ENCODE data around the gene TJP2.

Gene TJP2

DNA sequence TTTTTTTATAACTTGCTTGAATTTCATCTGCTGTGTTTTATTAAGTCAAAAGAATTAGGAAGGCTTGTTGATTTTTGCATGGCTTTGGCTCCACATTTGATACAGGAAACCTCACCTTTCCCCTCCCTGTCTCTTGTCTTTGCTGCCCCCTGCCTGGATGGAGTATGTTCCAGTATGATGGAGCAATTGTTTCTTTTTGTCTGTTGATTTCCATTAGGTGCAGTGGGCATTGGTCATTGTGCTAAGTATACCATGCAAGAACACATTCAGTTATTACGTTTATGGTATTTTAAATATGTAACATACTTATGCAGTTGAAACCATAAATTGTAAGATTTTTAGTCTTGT, 19.6 kb downstream of the TJP2 start:
- DNase-seq = no peak

DNA sequence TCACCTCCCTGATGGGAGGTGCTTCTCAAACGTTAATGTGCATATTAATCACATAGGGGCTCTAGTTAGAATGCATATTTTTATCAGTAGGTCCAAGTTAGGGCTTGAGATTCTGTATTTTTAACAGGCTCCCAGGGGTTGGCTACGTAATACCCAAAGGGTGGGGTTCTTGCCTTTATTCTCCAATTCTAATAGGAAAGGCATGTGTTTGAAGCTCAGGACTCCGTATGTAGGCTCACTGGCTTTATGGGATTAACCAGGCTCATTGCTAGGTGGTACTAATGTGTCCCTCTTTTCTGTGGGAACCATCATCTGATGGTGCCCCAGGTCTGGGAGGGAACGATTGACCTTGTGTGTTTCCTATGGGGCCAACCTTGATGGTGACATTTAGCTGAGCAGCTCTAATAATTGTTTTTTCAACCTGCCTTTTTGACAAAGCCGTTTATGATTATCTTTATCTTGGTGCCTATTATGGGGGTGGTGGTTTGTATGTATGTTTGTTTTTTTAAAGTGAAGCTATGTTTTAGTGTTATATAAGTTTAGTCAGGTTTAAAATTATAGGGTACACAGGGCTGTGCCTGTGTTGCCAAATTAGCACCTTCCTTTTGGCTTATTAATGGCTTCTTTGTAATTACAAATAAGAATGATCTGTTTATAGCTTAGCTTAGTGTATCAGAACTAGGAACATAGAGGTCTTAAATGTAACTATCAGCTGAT, 20.8 kb downstream of the TJP2 start:
- no peak for DNase-seq

DNA sequence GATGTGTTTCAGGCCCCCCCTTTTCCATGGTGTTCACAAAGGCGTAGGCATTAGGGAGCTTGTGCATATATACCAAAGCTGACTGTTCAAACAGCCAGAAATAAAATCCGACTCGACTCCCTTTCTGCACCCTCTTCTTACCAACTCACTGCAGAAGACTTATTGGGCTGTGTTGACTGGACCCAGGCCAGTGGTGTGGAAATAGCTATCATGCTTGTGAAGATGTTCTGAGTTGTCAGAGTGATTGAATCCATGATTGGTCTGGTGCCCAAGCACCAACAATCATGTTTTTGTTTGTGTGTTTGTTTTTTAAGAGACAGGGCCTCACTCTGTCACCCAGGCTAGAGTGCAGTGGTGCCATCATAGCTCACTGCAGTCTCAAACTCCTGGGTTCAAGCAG, 21.6 kb downstream of the TJP2 start:
- no peak for DNase-seq

DNA sequence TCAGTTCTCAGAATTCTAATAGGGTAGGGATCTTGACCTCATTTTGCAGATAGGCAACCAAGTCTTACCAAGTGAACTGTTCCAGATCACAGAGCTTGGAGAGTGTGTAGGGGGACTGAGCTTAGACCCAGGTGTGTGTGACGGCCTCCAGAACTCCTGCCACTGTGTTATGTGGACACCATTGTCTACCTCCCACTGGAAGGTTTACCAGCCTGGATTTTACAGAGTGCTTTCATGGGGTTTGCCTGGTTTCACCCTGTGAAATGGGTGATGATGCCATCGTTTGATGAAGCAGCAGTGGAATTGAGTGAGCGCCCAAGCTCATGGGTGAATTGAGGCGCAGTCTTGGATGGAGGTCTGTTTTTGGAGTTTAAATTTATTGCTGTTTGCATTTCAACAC, 23.6 kb downstream of the TJP2 start:
- DNase-seq = no peak

DNA sequence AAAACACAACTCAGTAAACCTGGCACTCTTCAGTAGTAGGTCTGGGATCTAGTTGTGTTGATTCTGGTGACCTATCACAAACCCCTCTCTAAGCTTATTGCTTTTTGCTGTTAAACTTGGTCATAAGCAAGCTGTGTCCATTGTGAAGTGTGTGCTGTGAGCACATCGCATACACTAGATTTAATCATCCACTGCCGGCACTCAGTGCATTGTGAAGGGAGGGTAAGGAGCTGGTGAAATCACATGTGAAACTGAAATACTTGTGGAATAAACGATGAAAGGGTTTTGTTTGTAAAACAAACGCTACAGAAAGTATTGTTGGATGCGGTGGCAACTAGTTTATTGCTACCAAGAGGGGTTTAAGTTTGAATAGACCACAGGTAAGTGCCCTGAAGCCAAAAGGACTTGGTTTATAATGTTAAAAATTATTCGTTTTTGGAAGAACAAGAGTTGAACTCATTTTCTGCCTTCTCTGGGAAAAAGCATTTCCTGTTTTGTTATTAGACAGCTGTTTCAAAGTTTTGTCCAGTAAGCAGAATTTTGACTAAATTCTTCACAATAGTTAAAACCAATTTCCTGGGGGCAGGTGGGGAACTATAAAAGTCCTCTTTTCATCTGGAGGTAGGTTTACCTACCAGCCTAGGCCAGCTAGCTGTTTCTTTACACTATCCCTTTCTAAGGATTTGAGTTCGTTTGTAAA, 24.6 kb downstream of the TJP2 start:
- no peak for DNase-seq

DNA sequence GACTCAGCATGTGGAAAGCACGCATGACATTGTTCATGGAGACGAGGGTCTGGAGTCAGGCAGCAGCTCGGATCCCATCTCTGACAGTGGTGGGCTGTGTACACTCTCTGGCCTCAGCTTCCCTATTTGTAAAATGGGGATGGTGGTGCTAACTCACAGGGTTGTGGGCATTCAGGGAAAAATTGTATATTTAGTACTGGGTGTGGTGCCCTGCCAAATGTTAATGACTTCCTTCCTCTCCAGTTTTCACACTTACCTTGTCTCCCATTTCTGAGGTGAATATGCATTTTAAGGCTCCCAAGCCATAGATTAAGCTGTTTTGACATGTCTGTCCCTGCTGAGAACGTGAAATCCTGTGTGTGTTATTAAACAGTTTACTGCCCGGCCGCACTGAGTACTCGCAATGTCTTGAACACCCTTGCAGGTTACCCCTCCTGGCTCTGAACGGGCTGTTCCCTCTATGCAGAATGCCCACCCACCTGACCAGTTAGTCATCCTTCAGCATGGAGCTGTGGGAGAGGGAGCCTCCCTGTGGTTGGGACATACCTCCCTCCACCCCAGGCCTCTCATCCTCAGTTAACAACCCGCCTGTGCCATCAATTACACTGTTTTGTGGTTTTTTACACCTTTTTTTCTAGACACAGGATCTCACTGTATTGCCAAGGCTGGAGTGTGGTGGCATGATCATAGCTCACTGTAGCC, 25.8 kb downstream of the TJP2 start:
- DNase-seq = no peak

DNA sequence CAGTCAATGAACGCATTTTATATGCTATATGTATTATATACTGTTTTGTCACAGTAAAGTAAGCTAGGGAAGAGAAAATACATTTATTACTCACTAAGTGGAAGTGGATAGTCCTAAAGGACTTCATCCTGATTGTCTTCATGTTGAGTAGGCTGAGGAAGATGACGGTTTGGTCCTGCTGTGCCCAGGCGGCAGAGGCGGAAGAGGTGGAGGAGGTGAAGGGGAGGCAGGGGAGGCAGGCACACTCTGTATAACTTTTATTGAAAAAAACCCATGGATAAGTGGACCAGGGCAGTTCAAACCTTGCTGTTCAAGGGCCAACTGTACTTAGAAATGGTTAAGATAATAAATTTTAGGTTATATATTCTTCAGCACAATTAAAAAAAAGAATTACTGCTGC, 28.5 kb downstream of the TJP2 start:
- DNase-seq = no peak

DNA sequence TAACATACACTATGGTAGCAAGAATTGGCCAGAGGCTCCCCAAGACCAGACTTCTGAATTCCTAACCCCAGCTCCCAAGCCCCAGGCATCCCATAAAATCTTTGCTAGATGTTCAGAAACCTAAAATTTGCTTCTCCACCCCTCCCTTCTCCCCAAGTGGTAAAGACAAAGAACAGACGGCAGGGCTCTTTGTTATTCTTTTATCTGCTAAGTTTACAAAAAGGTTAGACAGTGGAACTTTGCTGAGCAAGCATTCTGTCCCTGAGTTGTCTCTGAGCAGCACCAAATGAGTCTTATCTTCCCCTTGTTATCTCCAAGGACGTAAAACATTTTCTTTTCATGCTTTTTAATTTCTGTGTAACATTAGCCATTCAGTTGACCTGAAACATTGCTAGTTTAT, 30.2 kb downstream of the TJP2 start:
- no peak for DNase-seq

DNA sequence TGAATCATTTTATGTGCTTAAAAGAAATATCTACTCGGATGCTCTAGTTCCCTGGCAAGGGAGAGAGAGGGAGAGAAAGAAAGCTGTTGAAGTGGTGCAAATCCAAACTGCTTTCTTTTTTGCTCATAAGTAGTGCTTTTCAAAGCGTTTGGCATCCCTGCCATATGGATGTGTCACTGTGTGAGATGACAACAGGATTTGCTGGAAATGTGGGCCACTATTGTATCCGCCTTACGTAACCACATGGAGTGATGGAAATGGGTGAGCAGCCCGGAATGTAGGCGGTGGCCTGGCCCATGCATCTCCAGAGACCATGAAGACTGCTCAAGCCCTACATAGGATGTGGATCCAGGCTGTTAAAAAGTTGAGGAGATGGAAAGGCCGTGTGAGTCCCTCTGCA, 30.8 kb downstream of the TJP2 start:
- no peak for DNase-seq

DNA sequence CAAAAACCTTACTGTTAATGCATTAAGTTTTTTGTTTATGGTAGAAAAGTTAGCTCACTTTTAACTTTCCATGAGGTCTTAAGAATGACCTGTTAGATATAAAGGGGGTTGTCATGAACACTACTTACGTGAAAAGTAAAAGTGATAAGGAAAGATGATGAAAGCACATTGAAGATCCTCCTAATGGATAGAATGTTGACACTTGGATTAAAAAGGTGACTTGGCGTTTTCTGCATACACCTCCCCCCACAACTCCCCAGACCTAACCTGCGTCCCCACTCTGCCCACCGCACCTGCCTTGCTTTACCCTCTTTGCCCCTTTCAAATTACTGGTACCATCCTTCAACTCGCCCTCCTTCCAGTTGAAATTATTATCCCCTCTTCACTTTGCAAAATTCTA, 32.0 kb downstream of the TJP2 start:
- no peak for DNase-seq

DNA sequence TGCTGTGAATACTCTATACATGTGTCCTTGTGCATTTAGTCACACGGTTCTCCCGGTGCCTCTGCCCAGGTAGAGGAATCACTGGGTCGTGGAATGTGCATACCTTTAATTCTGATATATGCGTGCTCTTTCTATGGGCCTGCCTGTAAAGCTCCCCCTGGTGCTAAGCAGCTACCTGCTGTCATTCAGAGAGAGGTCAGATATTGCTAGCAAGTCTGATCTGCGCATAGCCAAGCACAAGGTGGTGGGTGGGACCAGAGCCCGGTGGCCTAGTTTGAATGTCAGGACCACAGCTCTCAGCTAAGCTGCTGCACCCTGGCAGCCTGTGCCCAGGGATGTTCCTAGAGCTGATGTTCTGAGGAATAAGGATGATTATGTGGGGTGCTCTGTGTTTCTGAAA, 33.4 kb downstream of the TJP2 start:
- no peak for DNase-seq

DNA sequence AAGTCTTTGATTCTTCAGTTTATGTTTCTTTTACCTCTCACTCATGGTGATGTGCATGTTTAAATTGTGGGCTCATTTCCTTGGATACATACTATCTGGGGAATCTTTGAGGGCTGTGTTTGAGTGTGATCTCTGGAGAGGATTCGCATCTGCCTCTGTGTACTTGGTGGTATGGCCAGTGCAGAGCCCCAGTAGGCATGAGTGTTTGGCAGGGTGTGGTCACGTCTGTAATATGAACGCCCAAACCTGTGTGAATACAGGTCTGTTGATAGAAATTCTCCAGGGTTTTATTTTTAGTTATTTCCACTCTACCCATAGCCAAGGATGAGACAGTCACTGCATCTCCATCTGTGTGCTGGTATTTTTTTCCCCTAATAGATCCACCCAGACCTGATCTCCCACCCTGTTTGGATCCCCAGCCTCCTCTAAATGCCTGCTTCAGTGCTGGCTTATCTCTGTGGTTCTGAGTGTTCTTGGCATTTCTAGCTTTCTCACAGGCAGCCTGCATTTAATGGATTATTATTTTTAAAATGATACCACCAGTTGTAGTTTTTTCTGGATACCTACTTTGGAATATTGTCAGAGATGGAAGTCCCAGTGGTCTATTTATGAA, 37.5 kb downstream of the TJP2 start:
- no peak for DNase-seq

DNA sequence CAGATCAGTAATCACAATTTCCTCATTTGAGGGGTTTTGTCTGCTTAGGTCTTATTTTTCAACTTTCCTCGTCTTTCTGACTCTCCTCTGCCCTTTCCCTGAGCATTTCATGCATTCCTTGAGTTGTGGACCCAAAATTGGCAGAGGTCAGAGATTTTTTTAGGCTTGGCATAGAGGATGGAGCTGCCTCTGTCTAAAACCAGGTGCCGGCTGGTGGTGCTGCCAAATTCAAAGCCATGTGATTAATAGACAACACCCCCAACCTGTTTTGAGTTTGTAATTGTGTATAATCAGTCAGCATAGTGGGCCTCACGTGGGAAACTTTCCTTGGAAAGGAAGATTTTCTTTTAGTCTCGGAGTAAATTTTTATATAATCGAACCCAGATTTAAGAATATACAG, 39.6 kb downstream of the TJP2 start:
- DNase-seq = no peak

DNA sequence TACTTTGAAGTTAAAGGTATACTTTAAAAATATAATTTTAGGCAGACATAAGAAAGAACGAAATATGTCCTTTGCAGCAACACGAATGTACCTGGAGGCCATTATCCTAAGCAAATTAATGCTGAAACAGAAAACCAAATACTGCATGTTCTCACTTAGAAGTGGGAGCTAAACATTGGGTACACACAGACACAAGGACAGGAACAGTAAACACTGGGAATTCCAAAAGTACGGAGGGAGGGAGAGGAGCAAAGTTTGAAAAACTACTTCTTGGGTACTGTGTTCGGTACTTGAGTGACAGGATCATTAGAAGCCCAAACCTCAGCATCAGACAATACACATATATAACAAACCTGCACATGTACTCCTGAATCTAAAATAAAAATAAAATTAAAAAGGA, 40.9 kb downstream of the TJP2 start:
- DNase-seq = no peak

DNA sequence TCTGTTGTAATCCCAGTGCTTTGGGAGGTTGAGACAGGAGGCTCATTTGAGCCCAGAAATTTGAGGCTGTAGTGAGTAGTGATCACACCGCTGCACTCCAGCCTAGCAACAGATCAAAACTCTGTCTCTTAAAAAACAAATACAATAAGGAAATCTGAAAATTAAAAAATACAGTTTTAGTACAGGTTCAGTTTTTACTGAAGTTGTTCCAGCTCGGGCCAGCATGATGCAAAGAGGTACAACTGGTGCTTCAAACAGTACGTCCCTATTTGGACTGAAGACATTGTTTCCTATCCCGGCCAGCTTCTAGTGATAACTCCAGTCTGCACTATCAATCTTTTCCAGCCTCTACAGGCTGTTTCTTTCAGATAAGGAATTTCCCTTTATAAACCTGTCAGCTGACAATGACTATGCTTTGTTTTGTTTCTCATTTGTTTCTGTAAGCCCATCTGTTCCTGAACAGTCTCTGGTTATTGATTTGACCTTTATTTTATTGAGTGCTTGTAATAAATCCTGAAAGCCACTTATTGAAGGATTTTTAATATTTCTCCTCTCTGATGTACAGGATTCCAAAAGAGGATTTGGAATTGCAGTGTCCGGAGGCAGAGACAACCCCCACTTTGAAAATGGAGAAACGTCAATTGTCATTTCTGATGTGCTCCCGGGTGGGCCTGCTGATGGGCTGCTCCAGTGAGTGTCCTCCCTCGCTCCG, 41.9 kb downstream of the TJP2 start:
- no peak for DNase-seq

DNA sequence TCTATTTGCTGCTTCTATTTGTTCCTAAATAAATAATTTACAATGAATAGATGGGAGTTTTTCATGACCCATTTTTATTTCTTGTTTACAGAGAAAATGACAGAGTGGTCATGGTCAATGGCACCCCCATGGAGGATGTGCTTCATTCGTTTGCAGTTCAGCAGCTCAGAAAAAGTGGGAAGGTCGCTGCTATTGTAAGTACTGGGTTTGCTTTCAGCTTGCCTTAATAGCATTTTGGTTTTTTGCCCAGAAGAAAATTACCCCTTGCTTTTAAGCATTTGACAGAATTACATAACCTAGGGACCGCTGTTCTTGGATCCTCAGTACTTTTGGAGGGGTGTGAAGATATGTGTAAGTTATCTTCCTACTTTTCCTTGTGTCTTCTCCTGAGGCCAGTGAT, 44.1 kb downstream of the TJP2 start:
- no peak for DNase-seq

DNA sequence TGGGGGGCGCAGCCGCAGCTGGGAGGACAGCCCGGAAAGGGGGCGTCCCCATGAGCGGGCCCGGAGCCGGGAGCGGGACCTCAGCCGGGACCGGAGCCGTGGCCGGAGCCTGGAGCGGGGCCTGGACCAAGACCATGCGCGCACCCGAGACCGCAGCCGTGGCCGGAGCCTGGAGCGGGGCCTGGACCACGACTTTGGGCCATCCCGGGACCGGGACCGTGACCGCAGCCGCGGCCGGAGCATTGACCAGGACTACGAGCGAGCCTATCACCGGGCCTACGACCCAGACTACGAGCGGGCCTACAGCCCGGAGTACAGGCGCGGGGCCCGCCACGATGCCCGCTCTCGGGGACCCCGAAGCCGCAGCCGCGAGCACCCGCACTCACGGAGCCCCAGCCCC, 47.0 kb downstream of the TJP2 start:
- no peak for DNase-seq

DNA sequence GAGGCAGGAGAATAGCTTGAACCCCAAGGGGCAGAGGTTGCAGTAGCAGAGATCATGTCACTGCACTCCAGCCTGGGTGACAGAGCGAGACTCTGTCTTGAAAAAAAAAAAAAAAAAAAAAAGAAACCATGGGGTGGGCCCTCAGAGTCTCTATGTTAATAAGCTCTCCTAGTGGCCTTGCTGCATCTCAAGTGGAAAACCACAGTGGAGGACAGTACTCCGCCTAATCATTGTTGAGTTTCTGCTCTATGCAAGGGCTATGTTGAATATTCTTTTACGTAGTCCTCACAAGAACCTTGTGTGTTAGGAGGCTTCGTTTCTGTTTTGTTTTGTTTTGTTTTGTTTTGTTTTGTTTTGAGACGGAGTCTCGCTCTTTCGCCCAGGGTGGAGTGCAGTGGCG, 48.9 kb downstream of the TJP2 start:
- no peak for DNase-seq

DNA sequence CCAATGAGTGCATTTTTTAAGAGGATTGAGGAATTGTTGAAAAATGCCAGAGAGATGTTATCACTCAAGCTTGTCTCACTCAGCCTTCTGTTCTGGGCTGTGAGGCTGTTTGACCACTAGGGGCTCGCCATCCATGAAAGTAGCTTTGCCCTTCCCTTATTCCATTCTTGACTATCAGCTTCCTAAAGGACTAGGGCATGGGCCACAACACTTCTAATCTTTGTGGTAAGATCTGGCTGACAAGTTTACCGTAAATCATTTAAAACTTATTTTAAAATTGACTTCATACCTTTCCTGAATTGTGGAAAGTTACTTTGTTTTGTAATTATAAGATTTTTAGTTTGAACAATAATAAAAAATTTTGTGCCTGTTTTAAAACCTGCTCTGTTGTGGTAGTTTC, 49.5 kb downstream of the TJP2 start:
- DNase-seq = no peak

DNA sequence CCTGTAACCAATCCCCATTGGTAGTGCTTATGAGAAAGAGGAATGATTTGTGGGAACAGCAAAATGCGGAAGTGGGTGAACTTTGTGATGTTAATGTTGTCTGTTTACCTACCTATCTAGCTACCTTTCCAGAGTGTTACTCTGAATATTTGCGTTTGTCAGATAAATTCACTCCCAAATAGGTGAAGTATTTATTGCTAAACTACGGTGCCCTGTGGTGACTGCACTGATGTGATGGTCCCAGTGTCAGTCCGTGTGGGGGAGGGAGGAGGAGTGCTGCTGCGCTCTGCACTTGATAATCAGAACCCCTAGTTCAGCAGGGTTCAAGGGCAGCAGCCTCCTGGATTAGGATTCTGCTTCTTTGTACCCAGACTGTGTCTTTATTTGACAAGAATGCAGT, 55.3 kb downstream of the TJP2 start:
- DNase-seq = no peak

DNA sequence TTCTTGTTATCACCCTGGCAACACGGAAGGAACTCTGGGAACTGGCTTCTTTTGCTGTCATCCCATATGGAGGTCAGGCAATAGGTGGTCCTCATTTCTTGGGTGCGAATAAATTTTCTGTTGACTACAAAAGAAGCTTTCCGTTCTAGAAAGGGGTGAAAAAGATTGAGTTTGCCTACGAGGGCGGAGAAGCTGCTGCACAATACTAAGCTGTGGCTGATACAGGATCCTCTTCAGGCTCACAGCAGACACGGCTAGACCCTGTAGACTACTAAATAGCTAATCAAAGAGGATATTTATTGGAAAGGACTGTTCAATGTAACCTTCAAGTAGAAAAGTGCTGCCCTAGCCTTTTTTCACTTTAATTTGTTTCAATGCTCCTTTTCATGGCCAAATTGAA, 58.1 kb downstream of the TJP2 start:
- DNase-seq = no peak

DNA sequence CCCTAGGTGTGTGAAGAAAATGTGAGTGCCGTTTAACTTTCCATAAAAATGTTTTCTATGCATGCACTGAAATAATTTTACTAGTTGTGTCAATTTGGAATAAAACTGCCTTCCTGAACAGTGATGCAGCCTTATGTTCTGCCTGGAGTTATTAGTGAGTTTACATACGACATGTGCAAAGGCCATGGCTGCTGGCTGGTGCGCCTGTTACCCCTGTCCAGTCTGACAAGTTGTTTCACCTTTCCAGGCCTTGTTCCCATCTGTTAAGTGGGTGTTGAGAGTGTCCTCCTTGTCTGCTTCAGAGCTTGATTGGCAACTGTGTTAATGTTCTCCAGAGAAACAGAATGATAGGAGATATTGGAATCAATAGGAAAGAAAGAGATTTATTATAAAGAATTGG, 60.6 kb downstream of the TJP2 start:
- DNase-seq = no peak

DNA sequence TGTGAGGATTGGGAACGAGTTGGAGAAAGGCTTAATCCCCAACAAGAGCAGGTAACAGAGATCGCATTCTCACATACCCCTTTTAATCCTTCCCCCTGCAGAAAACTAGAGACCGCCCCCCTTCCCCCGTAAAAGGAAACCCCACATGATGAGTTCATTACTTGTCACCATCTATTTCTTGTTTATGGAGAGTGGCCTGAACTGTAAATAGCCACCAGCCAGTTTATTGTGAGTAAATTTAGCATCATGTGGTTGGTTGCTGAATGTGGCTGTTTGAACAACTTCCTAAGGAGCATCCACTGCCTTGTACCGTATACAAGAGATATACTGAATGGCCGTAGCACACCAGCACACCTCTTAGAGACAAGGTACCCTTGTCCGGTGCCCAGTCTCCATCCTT, 62.1 kb downstream of the TJP2 start:
- no peak for DNase-seq
